ENCODE measurements around the gene VEZF1.
A peak's percentile ranks its signal among the peaks of the same experiment; 100 is the strongest.

The VEZF1 gene

DNA sequence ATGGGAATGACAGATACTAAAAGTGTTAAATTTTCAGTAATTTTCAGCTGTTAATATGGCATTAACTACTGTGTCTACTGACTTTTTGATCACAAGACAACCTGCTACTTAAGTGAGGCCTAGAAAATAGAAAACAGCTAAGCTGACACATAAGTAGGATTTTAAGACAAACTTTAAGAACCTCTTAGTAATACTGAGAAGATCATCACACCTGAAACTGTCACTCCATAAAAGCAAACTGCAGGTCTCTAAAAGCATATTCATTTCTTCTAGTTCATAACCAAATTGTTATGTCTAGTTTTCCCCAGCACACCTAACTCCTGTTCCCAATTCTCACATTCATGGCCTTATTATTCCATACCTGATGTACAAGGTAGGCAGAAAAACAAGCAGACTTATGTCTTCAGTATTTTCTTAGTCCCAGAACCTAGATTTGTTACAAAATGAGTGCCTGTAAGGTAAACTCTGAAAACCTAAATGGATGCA lies 11.0 kb upstream of the VEZF1 start:
- no peak for DNase-seq (ENCODE audit: low read depth)

DNA sequence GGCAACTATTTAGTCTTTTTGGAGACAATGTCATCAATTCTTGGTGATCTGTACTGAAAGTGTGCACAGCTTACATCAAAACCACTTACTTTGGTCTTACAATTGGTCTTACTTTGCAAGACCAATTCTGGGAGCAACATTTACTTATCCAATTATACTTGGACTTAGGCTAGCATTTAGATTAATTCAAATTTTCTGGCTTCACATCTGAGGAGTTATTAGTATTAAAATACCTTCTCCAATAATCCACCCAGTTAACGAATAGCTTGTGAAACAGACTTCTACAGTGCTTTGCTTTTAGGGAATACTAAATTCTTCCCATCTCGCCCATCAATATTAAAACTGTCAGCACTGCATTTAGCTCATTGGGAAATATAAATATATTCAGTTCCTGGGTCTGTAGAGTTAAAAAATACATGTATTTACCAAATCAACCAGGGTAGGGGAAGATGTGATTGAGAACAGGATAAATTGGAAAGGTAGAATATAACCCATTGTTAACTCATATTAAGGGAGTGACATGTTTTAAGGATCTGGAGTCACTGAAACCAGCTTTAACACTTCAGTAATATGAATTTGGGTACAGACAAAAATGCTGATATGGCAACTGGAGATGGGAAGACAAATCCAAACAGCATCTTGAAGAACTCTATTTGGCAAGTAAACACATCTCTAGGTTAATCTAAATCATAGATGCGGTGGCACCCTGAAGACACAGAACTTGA lies 9.2 kb upstream of the VEZF1 start:
- DNase-seq (ENCODE audit: low read depth), result no peak

DNA sequence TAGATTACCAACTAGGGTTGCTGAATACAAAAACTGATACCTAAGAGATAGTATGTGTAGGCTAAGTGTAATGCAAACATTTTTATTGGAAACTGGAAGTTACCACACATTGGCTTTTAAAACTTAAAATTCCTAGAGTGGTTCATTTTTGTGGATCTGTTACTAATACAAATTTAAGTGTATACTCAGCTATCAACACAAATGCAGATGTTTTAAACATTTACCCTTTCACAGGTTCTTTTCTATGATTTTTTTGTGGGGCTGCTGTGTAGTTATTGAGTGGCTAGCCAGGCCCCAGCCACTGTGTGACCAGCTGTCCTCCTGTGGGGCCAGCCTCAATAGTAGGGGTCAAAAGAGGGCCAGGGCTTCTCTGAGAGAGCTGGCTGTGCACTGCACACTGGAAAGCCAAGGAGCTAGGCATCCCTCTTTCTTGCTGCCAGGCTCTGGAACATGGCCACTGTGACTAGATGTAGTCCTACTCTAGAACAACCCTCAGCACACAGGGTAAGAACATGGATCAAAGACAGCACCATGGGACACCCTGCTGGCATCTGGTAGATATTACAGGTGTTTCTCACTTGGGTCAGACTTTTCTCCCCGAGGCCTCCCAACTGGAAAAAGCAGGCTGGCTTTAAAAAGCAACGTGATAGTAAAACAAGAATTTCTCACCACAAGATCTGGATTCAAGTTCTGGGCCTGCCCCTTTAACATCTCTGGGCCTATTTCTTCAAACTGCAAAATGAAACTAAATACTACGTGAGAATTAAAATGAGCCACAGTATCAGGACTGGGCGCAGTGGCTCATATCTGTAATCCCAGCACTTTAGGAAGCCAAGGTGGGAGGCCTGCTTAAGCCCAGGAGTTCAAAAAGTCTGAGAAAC lies 7.3 kb upstream of the VEZF1 start:
- peak; percentile 71 for DNase-seq (ENCODE audit: low read depth)

DNA sequence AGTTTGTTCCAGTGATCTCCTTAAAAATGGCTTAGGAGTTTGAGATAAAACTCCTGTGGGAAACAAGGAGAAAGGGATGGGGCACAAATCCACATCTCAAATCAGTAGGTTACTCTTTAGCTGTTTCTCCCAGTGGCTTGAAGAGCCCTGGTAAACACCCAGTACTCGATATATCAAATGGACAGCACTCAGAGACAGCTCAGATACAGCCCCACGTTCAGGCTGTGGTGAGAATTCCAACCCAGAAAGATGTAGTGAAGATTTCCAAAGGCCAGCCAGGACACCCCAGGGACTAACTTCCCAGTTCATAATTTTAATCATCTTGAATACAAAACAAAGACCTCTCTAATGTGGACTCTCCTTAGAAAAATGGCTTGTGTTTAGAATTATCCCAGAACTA lies 6.4 kb upstream of the VEZF1 start:
- DNase-seq (ENCODE audit: low read depth), result no peak

DNA sequence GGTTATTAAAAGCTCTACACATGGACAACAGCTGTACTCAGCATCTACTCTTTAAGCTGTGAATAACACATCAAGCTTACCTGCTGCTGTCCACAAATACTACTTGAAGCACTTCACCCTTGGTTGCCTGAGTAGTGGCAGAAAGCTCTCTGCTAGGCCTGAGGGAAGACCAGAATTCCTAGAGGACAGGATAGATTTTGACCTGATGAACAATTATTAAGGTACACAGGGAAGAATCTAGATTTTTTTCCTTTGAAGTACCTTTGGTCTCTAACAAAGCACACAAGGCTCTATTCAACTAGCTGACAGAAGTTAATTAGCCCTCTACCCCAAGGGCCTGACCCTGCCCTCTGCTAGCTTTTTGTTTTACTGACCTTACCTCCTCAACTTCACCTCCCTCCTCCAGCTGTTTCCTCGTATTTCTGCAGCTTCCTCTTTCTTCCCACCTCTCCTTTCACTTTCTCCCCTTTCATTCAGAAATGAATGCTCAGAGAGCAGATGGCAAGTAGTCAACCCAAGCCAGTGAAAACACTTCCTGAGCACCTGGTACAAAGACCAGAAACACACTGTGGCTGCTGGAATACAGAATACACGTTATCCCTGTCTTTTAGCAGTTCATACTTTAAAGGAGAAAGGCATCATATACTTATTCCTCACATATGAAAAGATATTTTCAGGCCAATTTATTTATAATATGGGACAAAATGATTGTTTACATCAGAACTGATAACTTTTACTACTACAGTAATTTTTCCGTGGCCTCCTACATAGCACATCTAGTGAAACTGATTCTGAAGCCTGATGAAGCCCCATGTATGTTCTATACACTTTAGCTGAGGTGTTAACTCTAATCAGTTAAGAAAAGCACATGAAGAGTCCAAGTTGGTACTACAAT lies 5.7 kb upstream of the VEZF1 start:
- DNase-seq (ENCODE audit: low read depth), result no peak

DNA sequence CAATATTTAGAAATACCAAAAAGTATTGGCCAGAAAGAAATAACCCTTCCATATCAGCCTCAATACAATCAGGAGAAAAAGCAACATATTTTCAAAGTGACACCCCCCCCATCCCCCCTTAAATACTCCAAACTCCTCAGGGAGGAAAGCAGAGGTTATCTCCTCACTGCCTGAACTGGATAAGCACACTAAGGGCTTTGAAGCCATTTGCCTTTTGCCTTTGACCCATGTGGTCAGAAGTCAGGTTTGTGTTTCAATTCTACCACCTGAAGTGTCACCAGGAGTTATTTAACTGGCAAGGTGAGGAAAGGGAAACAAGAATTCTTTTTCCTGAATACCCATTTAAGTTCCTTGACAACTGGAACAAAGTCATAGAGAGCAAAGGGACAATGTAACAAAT lies 3.5 kb upstream of the VEZF1 start:
- no peak for DNase-seq (ENCODE audit: low read depth)

DNA sequence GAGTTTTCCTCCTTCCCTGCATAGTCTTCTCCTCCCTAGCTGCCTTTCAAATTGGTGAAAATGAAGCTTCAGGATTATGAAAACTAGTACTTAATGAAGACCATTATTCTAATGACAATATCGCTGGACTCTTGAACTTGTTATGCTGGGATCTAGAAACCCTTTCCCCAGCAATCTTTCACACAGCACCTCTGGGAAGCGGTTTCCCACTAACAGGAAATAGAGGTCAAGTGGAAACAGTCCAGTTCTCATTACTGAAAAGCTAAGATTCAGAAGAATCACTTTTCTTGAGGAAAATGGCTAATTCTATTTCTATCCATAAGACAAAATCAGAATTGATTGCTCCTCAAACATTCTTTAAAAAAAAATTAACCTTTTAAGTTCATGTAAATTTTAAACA lies 2.0 kb upstream of the VEZF1 start:
- DNase-seq (ENCODE audit: low read depth), result no peak

DNA sequence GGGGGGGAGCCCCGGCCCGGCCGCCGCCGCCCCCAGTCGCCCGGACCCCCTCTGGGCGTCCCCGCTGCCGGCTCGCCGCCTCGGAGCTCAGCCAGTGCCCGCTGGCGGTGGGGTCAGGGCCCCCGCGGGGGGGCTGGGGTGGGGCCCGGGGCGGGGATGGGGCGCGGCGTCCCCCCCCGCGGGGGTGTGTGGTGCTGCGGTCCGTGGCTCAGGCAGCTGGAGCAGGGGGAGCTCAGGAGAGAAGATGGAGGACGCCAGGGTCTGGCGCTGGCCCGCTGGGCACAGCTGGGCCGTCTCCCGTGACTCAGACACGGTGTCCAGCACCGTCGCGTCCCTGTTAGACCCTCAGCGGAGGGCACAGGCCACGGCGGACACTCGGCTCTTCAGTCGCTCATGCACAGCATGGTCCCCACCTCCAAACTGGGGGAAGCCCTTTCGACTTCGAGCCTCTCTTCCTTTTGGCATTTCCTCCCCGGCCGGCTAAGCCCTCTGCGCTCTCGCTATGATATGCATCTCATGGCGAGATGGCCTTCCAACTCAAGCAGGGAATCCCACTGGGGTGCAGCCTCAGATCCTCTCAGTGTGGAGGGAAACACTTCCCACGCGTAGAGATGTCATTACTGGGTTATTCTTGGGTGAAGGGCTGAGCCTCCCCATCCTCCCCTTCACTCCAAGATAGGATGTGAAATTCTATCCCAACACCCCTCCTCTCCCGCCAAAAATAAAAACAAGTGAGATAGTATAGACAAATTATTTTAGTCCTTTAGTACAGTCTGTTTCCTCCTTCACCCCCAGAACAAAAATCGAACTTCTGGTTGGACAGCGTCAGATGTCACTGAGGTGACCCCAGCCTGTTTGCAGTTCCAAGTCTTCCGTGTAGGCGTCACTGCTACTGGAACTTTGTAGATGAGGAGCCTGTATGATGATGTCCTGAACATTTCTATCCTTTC lies 522 bp upstream of the VEZF1 start:
- DNase-seq (ENCODE audit: low read depth), result no peak

DNA sequence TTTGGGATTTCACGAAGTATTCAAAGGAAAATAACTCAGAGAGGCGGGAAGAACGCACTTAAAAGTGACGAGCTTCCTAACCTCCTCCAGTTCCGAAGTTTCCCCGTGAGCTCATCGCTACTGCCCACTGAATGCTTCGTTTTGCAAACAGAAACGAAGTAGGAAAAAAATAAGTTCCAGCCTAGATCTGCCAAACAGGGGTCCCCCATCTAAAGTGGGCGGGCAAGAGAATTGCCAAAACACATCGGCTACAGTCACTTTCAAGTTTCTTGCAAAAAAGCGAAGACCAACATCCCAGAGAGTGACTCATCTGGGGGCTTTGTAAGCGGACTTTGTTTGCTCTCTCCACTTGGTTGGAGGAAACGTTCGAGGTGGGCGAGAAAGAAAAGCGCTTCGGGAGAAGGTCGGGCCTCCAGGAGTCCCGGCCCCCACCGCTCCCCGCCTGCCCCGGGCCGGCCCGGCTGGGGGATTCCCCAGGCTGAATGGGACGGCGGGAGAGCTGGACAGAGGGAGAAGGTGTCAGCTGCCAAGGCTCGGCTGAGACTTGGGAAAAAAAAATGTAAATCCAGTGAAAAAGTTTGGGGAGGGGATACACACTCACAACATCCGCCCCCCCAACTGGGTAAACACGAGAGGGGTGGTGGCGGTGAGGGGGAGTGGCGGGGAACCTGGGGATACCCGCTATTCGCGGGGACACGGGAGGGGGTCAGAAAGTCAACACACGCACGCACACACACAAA lies 1.0 kb downstream of the VEZF1 start:
- no peak for DNase-seq (ENCODE audit: low read depth)

DNA sequence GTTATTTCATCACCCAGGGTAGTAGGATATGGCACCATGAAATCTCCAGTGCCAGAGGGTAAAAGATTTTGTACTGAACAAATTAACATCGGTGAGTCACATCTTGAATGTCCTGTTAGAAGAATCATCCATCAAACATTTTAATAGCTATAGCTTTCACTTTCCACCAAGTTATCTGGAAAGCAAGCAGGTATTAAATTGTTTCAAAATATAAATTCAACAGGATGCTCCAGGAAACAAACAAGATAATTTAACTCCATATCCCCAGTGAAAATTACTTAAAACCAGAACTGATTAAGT lies 2.4 kb downstream of the VEZF1 start:
- DNase-seq (ENCODE audit: low read depth), result no peak

DNA sequence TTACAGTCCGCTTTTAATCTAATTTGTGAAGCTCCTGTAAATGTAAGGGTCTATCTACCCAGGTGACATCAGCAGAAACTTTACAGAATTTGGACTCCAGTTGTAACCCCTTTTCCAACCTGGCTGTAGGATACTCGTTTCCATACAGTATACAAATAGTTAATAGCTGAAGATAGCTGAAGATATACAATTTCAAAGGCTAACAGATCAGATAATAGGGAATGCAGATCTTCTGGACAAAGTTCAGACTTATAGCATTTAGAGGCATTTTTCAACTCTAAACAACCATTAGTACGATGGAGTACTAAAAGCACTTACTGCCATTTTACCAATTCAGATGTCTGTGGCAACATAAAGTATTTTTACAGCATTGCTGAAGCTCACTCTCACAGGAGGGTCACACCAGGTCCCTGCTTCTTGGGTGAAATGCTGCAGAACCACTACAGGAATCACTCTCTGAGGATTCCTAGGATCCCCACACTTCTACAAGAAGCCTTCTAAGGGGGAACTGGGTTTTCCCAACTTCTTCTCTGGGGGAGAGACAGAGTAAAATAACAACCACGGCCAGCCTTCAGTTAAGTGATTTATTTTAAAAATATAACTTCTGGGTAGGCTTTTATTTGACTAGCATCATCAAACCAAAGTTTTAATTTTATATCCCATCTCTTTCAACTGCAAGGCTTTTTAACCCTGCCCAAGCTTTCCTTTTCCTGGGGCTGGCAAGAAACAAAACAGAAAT lies 2.9 kb downstream of the VEZF1 start:
- DNase-seq (ENCODE audit: low read depth), result no peak

DNA sequence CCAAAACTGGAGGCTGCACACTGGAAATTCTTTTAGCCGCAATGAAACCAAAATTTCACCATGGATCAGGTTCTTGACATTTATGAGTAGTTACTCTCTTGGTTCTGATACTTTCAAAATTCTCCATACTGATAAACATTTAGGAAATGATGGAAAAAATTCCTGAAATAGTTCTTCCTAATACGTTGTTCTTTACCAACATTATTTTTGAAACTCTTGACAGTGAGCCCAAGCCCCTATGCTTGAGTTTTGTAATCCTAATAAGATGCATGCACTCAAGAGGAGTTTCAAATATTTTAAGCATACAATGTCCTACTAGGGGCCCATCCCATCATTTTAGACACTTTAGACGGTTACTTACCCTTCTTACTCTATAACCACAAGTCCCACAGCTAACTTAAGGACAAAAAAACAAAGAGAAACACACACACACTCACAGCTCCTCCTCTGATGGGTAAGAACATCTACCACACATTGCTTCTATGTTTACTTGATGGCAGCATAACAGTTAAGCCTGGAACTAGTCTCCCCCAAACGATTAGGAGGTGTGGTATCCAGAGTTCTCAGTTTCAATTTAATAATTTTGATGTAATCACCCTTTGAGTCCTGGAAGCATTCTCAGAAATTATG lies 3.7 kb downstream of the VEZF1 start:
- DNase-seq (ENCODE audit: low read depth), result no peak

DNA sequence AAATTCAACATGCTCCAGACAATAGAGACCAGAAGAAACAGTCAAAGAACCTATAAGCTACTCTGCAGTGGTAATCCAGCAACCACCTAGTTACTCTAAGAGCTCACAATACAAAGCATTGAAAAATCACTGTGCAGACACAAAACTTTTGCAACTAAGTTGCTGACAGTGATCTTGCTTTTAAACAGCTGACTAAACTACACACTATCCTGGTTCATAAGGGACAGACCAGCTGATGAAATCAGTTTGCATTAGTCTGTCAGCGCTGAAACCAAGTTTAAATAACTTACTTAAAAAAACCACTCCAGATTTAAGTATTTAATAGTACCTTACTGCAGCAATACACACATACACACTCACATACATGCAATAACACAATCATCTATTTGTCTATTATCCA lies 4.6 kb downstream of the VEZF1 start:
- DNase-seq (ENCODE audit: low read depth), result no peak

DNA sequence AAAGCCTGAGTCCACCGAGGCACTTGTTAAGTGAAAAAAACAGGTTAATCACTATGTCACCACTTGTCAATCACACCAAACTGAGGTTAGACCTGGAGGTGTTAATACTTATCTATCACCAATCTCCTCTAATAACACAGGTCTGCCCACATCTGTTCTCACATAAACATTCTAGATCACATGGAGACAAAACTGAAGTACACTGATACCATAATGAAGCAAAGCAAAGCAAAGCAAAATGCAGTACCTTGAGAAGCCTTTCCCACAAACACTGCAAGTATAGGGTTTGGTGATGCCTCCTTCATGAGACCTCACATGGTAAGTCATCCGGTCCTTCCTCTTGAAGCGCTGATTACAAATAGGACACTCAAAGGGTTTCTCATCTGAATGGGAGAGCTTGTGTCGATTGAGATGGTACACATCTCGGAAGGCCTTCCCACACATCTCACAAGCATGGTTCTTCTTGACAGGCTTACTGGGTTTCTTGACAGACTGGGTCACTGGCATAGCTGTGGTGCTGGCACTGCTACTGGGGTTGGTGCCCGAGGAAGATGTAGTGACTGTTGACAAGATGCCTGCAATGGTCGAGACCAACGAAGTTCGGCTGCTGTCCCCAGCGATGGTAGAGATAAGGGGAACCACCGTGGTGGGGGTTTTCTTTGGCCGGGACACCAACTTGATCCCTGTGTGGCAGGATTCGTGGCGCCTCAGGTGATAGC lies 5.4 kb downstream of the VEZF1 start:
- DNase-seq (ENCODE audit: low read depth), result no peak

DNA sequence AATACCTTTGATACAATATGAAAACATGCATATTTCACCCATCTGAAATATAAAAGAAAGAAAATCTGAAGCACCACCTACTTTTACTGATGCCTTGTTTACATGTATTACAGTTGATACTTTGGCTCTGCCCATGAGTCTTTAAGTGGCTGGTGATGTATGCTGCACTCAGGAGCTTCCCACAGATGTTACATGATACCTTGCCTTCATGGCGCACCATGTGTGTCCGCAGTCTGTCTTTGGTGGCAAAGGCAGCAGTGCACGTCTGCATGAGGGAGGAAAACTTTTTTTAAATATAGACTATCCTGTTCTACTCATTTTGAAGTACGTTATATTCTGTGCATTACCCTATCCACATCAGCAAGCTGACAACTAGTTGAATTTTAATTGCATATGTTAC lies 7.5 kb downstream of the VEZF1 start:
- no peak for DNase-seq (ENCODE audit: low read depth)

DNA sequence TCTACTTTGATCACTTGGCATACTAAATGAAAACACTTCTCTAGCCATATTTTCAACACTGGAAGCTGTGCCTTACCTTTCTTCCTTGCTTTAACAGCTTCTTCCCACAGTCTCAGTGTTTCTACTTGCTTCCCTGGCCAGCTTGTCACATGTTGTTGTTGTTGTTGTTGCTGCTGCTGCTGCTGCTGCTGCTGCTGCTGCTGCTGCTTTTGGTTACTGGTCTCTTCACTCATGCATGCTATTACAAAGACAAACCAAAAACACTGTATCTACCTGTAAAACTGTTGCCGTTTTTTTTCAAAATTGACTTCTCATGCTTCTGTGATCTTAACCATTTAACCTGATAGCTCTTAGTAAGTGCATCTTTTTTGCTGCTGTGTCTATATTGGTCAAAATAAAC lies 9.0 kb downstream of the VEZF1 start:
- no peak for DNase-seq (ENCODE audit: low read depth)

DNA sequence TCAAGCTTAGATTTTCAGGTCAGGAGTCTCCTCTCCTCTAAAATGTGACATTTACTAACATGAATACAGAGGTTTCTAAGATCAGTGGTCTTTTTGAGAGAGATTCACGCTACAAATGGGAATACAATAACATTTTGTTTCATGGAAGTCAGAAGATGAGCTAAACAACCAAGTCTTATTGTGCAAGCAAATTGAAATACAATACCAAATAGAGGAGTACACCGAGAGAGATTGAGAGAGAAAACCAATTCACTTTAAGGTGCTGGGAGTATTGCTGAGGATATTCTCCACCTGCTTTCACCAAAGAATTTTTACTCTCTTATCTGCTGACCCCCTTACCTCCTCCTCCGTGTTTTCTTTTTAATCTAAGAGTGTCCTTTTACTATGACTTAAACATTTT lies 11.5 kb downstream of the VEZF1 start:
- no peak for DNase-seq (ENCODE audit: low read depth)

DNA sequence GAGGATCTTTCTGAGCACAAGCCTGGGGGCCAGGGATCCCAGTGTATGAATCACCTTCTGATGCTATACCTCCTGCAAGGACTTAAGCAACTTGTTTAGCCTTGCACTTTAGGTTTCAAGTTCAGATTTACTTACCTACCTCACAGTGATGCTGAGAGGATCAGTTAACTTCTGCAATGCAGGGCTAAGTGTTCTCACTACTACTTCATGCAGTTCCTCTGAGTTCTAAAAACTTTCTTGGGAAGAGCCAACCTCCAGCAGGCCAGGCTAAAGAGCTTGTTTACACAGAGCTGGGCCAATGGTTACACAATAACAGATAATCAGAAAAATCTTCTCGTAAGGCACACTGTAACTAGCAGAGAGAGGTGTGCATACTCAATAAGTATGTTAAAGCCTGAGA lies 13.0 kb downstream of the VEZF1 start:
- no peak for DNase-seq (ENCODE audit: low read depth)
